GM19239 (cell line): ENCODE results near the gene ZNF485.

ENCODE experiments used
- DNase-seq: peaks from one replicate; pipeline ENCODE4 v3.0.0; 2011; ENCODE audit warnings: low spot score; ENCODE audit not compliant: insufficient read length
- FAIRE-seq: peaks from 2 replicates; lab custom pipeline; 2011; peaks lifted over from hg19 to GRCh38; lab: Jason Lieb, UNC

The ZNF485 gene

DNA sequence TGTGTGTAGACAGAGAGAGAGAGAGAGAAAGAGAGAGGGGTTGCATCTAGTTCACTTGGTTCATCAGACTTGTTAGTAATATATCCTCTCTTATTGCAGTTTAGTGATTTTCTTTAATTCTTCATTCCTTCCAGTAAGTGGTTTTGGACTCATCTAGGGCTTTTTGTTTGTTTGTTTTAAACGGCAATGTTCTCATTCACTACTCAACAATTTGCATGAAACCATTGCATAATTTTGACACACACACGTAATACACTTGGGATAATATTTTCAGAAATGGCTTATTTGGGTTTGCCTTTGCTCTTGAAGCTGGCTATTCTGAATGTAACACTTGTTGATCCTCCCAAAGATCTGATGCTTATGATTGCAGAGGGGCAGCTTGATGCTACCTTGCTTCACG lies 58.8 kb downstream of the ZNF485 start:
- DNase-seq (no peak), FAIRE-seq (no peak)

- DNase-seq = no peak
- FAIRE-seq = no peak
Measured at GRCh38 chr10:43666552-43666951, 60.3 kb downstream of the ZNF485 start.

- DNase-seq = no peak
- FAIRE-seq = no peak
Measured at GRCh38 chr10:43667317-43667731, 61.1 kb downstream of the ZNF485 start.
